ENCODE data around the gene ZFHX2. TPM values are rescaled to one million over a fixed set of nuclear protein-coding genes. Genes with fewer than 3 reads are reported as not detected.

ZFHX2 gene
- total and polyA plus RNA-seq, 2 of the 13 experiments (the other 11 are each of a cell fraction or from before 2014, with no cell fraction given) = 0.17 to 0.44 TPM

DNA sequence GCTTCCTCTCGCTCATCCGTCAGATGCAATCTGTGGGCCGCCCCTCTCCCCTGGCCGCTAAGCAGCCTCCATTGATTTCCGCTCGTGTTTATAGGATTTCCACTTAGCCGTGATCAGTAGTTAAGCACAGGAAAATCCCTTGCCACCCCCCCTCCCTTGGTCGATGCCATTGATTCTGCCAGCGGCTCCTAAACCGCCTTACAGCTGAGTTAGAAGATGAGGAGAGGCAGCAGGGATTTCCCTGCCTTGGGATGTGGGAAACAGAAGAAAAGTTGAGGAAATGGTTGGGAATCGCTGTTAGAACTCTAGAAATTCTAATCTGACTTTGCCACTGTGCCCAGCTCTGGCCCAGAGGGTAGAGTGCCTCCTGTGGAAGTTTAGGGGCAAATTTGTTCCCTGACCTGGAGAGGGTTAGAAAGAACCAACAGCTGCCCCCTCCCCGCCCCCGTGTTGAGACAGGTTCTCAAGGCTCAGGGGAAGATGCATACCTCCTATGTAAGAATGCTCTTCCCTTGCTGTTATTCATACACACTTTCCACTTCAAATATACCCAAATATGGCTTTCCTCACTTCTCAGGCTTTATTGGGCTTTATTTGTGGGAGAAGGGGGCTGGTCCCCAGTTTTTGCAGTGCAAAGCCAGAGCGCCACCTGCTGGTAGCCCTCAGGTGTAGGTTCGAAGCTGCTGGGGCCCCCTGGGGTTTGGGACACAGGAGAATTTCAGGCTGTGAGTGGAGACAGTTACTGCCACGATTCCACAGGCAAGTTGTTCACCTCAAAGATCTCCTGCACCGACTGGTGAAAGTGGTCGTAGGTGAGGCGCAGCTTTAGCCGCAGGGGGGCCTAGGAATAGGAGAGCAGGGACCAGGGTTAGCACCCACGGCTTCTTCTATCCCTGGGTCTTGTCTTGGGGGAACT is 7.7 kb upstream of the ZFHX2 start (continued):
- TF ChIP-seq, protein P1, sequence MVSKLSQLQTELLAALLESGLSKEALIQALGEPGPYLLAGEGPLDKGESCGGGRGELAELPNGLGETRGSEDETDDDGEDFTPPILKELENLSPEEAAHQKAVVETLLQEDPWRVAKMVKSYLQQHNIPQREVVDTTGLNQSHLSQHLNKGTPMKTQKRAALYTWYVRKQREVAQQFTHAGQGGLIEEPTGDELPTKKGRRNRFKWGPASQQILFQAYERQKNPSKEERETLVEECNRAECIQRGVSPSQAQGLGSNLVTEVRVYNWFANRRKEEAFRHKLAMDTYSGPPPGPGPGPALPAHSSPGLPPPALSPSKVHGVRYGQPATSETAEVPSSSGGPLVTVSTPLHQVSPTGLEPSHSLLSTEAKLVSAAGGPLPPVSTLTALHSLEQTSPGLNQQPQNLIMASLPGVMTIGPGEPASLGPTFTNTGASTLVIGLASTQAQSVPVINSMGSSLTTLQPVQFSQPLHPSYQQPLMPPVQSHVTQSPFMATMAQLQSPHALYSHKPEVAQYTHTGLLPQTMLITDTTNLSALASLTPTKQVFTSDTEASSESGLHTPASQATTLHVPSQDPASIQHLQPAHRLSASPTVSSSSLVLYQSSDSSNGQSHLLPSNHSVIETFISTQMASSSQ (IDR thresholded peaks at IDR 0.05; ENCODE audit: low read depth) = no peak
- TF ChIP-seq, protein P1 (CRISPR knock-in tag; IDR thresholded peaks at IDR 0.05; ENCODE audit: borderline replicate concordance) = no peak
- no peak for TF ChIP-seq ARNTL (CRISPR knock-in tag; IDR thresholded peaks at IDR 0.05)
- TF ChIP-seq ZNF350 (CRISPR knock-in tag; IDR thresholded peaks at IDR 0.05; ENCODE audit: borderline replicate concordance, low read depth) = 0 out of 2 replicates have a peak, but pooled peaks have one; percentile 11
- no peak; the same call in 1 of the 2 replicates for TF ChIP-seq ZBTB21 (CRISPR knock-in tag; IDR thresholded peaks at IDR 0.05)
- peak; percentile 12; the same call in 1 of the 2 replicates for TF ChIP-seq ATRX (CRISPR knock-in tag; IDR thresholded peaks at IDR 0.05; ENCODE audit: borderline replicate concordance)
- peak; percentile 40; the same call in 1 of the 2 replicates for TF ChIP-seq MTA1 (CRISPR knock-in tag; IDR thresholded peaks at IDR 0.05; ENCODE audit: borderline replicate concordance)
- no peak for TF ChIP-seq HOXA9 (CRISPR knock-in tag; IDR thresholded peaks at IDR 0.05; ENCODE audit: borderline replicate concordance)
- TF ChIP-seq, protein P2, sequence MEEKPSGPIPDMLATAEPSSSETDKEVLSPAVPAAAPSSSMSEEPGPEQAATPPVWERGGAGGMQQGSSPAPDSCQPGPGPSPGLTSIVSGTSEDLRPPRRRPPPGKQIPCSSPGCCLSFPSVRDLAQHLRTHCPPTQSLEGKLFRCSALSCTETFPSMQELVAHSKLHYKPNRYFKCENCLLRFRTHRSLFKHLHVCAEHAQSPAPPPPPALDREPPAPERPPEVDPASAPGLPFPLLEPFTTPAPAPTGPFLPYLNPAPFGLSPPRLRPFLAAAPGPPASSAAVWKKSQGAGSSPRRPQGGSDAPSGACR (CRISPR knock-in tag; IDR thresholded peaks at IDR 0.05) = no peak
- no peak for TF ChIP-seq ZNF367 (CRISPR knock-in tag; IDR thresholded peaks at IDR 0.05; ENCODE audit: borderline replicate concordance)
- TF ChIP-seq HIVEP1 (CRISPR knock-in tag; IDR thresholded peaks at IDR 0.05) = peak; percentile 52
- no peak for TF ChIP-seq NR2F6 (IDR thresholded peaks at IDR 0.05)
- peak; percentile 25; the same call in 1 of the 2 replicates for TF ChIP-seq NR2F6 (CRISPR knock-in tag; IDR thresholded peaks at IDR 0.05)
- TF ChIP-seq, protein P3, sequence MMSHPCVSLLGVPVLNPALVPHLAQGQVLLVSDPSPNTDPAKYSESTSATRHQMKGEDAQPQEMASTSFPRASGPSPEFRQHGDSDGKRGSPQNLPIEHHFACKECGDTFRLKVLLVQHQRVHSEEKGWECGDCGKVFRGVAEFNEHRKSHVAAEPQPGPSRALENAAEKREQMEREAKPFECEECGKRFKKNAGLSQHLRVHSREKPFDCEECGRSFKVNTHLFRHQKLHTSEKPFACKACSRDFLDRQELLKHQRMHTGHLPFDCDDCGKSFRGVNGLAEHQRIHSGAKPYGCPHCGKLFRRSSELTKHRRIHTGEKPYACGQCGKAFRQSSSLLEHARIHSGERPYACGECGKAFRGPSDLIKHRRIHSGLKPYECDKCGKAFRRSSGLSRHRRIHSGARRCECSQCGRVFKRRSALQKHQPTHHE (CRISPR knock-in tag; IDR thresholded peaks at IDR 0.05; ENCODE audit: borderline replicate concordance) = 0 out of 2 replicates have a peak, but pooled peaks have one; percentile 6
- TF ChIP-seq EHMT2 (IDR thresholded peaks at IDR 0.05; ENCODE audit: borderline replicate concordance, low read depth, low read length) = no peak
- TF ChIP-seq PAF1 (CRISPR knock-in tag; IDR thresholded peaks at IDR 0.05) = peak; percentile 34
- TF ChIP-seq, protein P4, sequence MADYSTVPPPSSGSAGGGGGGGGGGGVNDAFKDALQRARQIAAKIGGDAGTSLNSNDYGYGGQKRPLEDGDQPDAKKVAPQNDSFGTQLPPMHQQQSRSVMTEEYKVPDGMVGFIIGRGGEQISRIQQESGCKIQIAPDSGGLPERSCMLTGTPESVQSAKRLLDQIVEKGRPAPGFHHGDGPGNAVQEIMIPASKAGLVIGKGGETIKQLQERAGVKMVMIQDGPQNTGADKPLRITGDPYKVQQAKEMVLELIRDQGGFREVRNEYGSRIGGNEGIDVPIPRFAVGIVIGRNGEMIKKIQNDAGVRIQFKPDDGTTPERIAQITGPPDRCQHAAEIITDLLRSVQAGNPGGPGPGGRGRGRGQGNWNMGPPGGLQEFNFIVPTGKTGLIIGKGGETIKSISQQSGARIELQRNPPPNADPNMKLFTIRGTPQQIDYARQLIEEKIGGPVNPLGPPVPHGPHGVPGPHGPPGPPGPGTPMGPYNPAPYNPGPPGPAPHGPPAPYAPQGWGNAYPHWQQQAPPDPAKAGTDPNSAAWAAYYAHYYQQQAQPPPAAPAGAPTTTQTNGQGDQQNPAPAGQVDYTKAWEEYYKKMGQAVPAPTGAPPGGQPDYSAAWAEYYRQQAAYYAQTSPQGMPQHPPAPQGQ (CRISPR knock-in tag; IDR thresholded peaks at IDR 0.05; ENCODE audit: borderline replicate concordance) = 0 out of 2 replicates have a peak, but pooled peaks have one; percentile 53
- peak; percentile 42; the same call in 1 of the 2 replicates for TF ChIP-seq MEIS2 (CRISPR knock-in tag; IDR thresholded peaks at IDR 0.05)
- TF ChIP-seq ZNF607 (CRISPR knock-in tag; IDR thresholded peaks at IDR 0.05; ENCODE audit: borderline replicate concordance) = 0 out of 2 replicates have a peak, but pooled peaks have one; percentile 31
- TF ChIP-seq NFE2L2 (IDR thresholded peaks at IDR 0.05; ENCODE audit: low read length) = no peak; the same call in 1 of the 2 replicates
- no peak for TF ChIP-seq SCMH1 (CRISPR knock-in tag; IDR thresholded peaks at IDR 0.05; ENCODE audit: borderline replicate concordance)

Measured in HepG2 (cell line).